GM19240 (cell line): ENCODE data around the gene CAPZA2.

Experiments
- DNase-seq: peaks from one replicate; pipeline ENCODE4 v3.0.0; 2011; ENCODE audit warnings: low spot score; ENCODE audit not compliant: insufficient read length

The CAPZA2 gene

GRCh38 chr7:116861717-116862116 is 670 bp upstream of the CAPZA2 start:
- DNase-seq = no peak

GRCh38 chr7:116862951-116863670 is 724 bp downstream of the CAPZA2 start:
- no peak for DNase-seq

- no peak for DNase-seq
Measured at GRCh38 chr7:116863936-116864500, 1.6 kb downstream of the CAPZA2 start.

- no peak for DNase-seq
Measured at GRCh38 chr7:116871061-116871700, 8.8 kb downstream of the CAPZA2 start.

GRCh38 chr7:116872026-116872425 is 9.6 kb downstream of the CAPZA2 start:
- DNase-seq = no peak

GRCh38 chr7:116873619-116874018 is 11.2 kb downstream of the CAPZA2 start:
- no peak for DNase-seq

- DNase-seq = no peak
Measured at GRCh38 chr7:116876664-116877442, 14.5 kb downstream of the CAPZA2 start.

GRCh38 chr7:116877443-116878217 is 15.2 kb downstream of the CAPZA2 start:
- DNase-seq = no peak

- DNase-seq = no peak
Measured at GRCh38 chr7:116884691-116885090, 22.3 kb downstream of the CAPZA2 start.

GRCh38 chr7:116885724-116886123 is 23.3 kb downstream of the CAPZA2 start:
- no peak for DNase-seq

GRCh38 chr7:116886543-116887156 is 24.3 kb downstream of the CAPZA2 start:
- no peak for DNase-seq

GRCh38 chr7:116888895-116889294 is 26.5 kb downstream of the CAPZA2 start:
- DNase-seq = no peak

GRCh38 chr7:116895849-116896248 is 33.5 kb downstream of the CAPZA2 start:
- no peak for DNase-seq

GRCh38 chr7:116897661-116898060 is 35.3 kb downstream of the CAPZA2 start:
- no peak for DNase-seq

- no peak for DNase-seq
Measured at GRCh38 chr7:116899308-116899707, 36.9 kb downstream of the CAPZA2 start.

GRCh38 chr7:116901143-116901542 is 38.8 kb downstream of the CAPZA2 start:
- DNase-seq = no peak

GRCh38 chr7:116902867-116903266 is 40.5 kb downstream of the CAPZA2 start:
- DNase-seq = no peak

GRCh38 chr7:116906391-116906790 is 44.0 kb downstream of the CAPZA2 start:
- no peak for DNase-seq

GRCh38 chr7:116910383-116910782 is 48.0 kb downstream of the CAPZA2 start:
- no peak for DNase-seq

GRCh38 chr7:116911801-116912200 is 49.4 kb downstream of the CAPZA2 start:
- DNase-seq = no peak
